Keratinocyte (primary cell): ENCODE results near the gene AOAH. TPM values are rescaled to one million over a fixed set of nuclear protein-coding genes. Genes with fewer than 3 reads are reported as not detected.

Experiments used
- DNase-seq: peaks from one replicate; pipeline ENCODE4 v3.0.0-alpha.2; 2011; ENCODE audit warnings: low read depth, missing footprints, low spot score
- FAIRE-seq: peaks from 2 replicates; lab custom pipeline; 2011; peaks lifted over from hg19 to GRCh38; lab: Jason Lieb, UNC
- H2AFZ ChIP-seq: 2 replicates; pipeline ENCODE4 v1.6.0; 2012; ENCODE audit warnings: low read length, control low read depth, inconsistent platforms; ENCODE audit not compliant: control insufficient read depth
- H3K27ac ChIP-seq: 2 replicates; pipeline ENCODE4 v1.5.1; 2011; ENCODE audit warnings: low read length; ENCODE audit not compliant: control insufficient read depth, insufficient read depth
- H3K27me3 ChIP-seq: 3 replicates; pipeline ENCODE4 v1.6.0; 2011; ENCODE audit warnings: low read length; ENCODE audit not compliant: control insufficient read depth, insufficient read depth; ENCODE audit errors: extremely low read depth
- H3K36me3 ChIP-seq, 2 experiments: 2 replicates in 1 of 2; 3 replicates in 1 of 2; pipeline ENCODE4 v1.5.1; 2011; ENCODE audit warnings: low read length in 2 of 2, mild to moderate bottlenecking in 1 of 2; ENCODE audit not compliant: control insufficient read depth in 2 of 2, insufficient read depth in 2 of 2; ENCODE audit errors: extremely low read depth in 1 of 2
- H3K4me1 ChIP-seq: 3 replicates; pipeline ENCODE4 v1.5.1; 2011; ENCODE audit warnings: low read length; ENCODE audit not compliant: control insufficient read depth, insufficient read depth; ENCODE audit errors: extremely low read depth
- H3K4me2 ChIP-seq: 3 replicates; pipeline ENCODE4 v1.6.0; 2011; ENCODE audit warnings: low read depth, low read length; ENCODE audit not compliant: control insufficient read depth, insufficient read depth; ENCODE audit errors: extremely low read depth
- H3K4me3 ChIP-seq, 3 experiments: fragments of 200-600 bp in 1 of 3; sonication (generic) in 1 of 3; 2 replicates in 2 of 3; 3 replicates in 1 of 3; pipeline ENCODE4 v1.5.1; 2011 to 2016; ENCODE audit warnings: low read length in 3 of 3, mild to moderate bottlenecking in 3 of 3, control low read depth in 2 of 3, inconsistent platforms in 1 of 3, low read depth in 1 of 3, mixed read lengths in 1 of 3, mixed run types in 1 of 3, moderate library complexity in 1 of 3; ENCODE audit not compliant: control insufficient read depth in 2 of 3, insufficient read depth in 2 of 3; ENCODE audit errors: extremely low read depth in 1 of 3
- H3K79me2 ChIP-seq: 2 replicates; pipeline ENCODE4 v1.6.0; 2012; ENCODE audit warnings: low read length; ENCODE audit not compliant: control insufficient read depth, insufficient read depth
- H3K9ac ChIP-seq: 3 replicates; pipeline ENCODE4 v1.6.0; 2011; ENCODE audit warnings: low read length; ENCODE audit not compliant: control insufficient read depth, insufficient read depth; ENCODE audit errors: extremely low read depth
- H3K9me1 ChIP-seq: 3 replicates; pipeline ENCODE4 v1.6.0; 2011; ENCODE audit warnings: low read length; ENCODE audit not compliant: control insufficient read depth, insufficient read depth; ENCODE audit errors: extremely low read depth
- H3K9me3 ChIP-seq: 2 replicates; pipeline ENCODE4 v1.5.1; 2012; ENCODE audit warnings: low read depth, low read length; ENCODE audit not compliant: control insufficient read depth
- H4K20me1 ChIP-seq: 3 replicates; pipeline ENCODE4 v1.6.0; 2011; ENCODE audit warnings: low read length; ENCODE audit not compliant: control insufficient read depth, insufficient read depth; ENCODE audit errors: extremely low read depth
- EZH2 ChIP-seq: IDR thresholded peaks from one replicate; pipeline ENCODE4 v1.6.1; 2012; ENCODE audit warnings: inconsistent platforms, mild to moderate bottlenecking, low read length, moderate library complexity
- dilution Hi-C: fragments of 300-500 bp; cut with MboI; formaldehyde crosslinking; loops from one replicate; pipeline ENCODE4 v1.7.0; 2020; ENCODE audit warnings: low sequenced_read_pairs; ENCODE audit not compliant: extremely low pct_ligation_motif_present
- polyA plus RNA-seq, 5 experiments: library from polyadenylated mRNA; depleted of rRNA in 3 of 5; stranded (reverse) in 3 of 5; stranded (forward) in 1 of 5; unstranded in 1 of 5; fragments of >200 nt; gene quantifications; 1 replicate in 1 of 5; 2 replicates in 3 of 5; 3 replicates in 1 of 5; pipeline versions ENCODE4 v1.2.1 to v1.2.3, GENCODE V29; 2011 to 2012; ENCODE audit warnings: missing spikeins in 2 of 5, low read depth in 1 of 5, low replicate concordance in 1 of 5
- TF ChIP-seq, protein P1 (sequence below), 3 experiments: IDR thresholded peaks in 1 of 3; conservative IDR thresholded peaks in 1 of 3; optimal IDR thresholded peaks in 1 of 3; 2 replicates in 2 of 3; 3 replicates in 1 of 3; pipeline versions ENCODE3 to v1.5.1; 2011; ENCODE audit warnings: low read length in 3 of 3, mild to moderate bottlenecking in 3 of 3, moderate library complexity in 2 of 3, control low read depth in 1 of 3, inconsistent platforms in 1 of 3; ENCODE audit not compliant: insufficient read depth in 2 of 3; ENCODE audit errors: extremely low read depth in 1 of 3

AOAH gene
- polyA plus RNA-seq, 1 donor (not counting 4 experiments of a cell fraction or from before 2014, with no cell fraction given), result 0.43 TPM

DNA sequence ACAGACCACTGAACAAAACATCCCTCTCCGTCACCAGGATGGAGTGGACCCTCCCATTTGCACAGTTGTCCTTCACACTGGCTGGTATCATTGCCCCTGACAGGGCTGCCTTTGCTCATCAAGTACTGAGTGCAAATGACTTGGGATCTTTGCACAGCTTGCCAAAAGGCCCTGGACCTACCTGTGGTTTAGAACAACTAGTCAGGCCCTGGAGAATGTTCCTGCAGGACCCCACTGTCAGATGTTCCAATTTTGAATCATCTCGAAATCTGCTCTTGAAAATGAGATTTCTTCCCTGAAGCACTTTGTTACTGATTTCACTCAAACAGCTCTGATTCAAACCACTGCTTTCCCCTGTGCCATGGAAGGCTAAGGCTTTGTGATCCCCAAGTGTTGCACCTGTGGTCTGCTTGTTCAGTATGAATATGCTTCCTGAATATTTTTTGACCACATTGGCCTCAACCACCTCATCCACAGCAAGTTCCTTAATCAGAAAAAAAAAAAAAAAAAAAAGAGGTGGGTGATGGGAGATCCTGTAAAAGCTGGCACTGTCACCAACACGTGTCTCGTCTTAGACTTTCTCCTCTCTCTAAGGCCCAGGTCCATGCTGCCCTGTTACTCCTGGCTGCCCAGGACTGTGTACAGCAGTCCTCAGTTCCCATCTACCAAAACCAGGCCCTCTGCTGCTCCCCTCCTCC is 2.7 kb upstream of the AOAH start:
- H3K36me3 ChIP-seq, result no peaks in the 10 kb centered on the region
- no peak overlapping the region for H3K27ac ChIP-seq
- no peaks in the 10 kb centered on the region for H3K9me3 ChIP-seq
- TF ChIP-seq, protein P1, sequence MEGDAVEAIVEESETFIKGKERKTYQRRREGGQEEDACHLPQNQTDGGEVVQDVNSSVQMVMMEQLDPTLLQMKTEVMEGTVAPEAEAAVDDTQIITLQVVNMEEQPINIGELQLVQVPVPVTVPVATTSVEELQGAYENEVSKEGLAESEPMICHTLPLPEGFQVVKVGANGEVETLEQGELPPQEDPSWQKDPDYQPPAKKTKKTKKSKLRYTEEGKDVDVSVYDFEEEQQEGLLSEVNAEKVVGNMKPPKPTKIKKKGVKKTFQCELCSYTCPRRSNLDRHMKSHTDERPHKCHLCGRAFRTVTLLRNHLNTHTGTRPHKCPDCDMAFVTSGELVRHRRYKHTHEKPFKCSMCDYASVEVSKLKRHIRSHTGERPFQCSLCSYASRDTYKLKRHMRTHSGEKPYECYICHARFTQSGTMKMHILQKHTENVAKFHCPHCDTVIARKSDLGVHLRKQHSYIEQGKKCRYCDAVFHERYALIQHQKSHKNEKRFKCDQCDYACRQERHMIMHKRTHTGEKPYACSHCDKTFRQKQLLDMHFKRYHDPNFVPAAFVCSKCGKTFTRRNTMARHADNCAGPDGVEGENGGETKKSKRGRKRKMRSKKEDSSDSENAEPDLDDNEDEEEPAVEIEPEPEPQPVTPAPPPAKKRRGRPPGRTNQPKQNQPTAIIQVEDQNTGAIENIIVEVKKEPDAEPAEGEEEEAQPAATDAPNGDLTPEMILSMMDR (optimal IDR thresholded peaks at IDR 0.05 in 1 of 3, IDR thresholded peaks at IDR 0.05 in 1 of 3, conservative IDR thresholded peaks at IDR 0.05 in 1 of 3; ENCODE audit: extremely low read depth in 1 of 3, insufficient read depth in 2 of 3, low read length in 3 of 3), result no peak
- no peak for TF ChIP-seq EZH2
- H3K9me1 ChIP-seq, result no peaks in the 10 kb centered on the region
- H3K79me2 ChIP-seq, result no peaks in the 10 kb centered on the region
- H3K9ac ChIP-seq, result no peak overlapping the region
- FAIRE-seq (no peak), DNase-seq (no peak)
- no peak overlapping the region for H2AFZ ChIP-seq
- no peaks in the 10 kb centered on the region for H3K4me1 ChIP-seq
- H3K4me3 ChIP-seq, result no peak overlapping the region
- dilution Hi-C loops, result no loop called here
- H3K4me2 ChIP-seq, result no peak overlapping the region
- H3K27me3 ChIP-seq, result no peaks in the 10 kb centered on the region
- no peaks in the 10 kb centered on the region for H4K20me1 ChIP-seq

DNA sequence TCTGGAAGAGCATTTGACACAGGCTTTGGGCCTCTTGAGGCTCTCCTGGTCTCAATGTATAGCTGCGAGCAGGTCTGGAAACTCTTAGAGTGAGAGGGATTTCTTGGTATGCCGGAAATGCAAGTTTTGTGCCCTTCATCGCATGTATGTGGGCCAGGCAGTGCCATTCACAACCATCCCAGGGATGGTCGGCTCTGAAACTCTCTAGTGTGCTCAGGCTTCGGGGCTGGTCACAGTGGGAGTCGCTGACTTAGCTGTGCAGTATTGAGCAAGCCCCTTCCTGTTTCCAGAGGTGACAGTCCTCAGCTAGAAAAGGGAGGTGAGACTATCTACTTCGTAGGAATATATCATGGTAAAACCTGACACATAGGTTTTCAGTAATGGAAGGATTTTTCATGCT is 2.0 kb upstream of the AOAH start:
- dilution Hi-C loops, result no loop called here
- H3K36me3 ChIP-seq, result no peaks in the 10 kb centered on the region

More for the DNA sequence above, 2.0 kb upstream of the AOAH start:
- TF ChIP-seq, protein P1 (optimal IDR thresholded peaks at IDR 0.05 in 1 of 3, IDR thresholded peaks at IDR 0.05 in 1 of 3, conservative IDR thresholded peaks at IDR 0.05 in 1 of 3; ENCODE audit: extremely low read depth in 1 of 3, insufficient read depth in 2 of 3, low read length in 3 of 3), result no peak
- Histone ChIP-seq H3K27me3 (no peaks in the 10 kb centered on the region), H2AFZ (no peak overlapping the region), H3K79me2 (no peaks in the 10 kb centered on the region), H3K27ac (no peak overlapping the region), H3K9me1 (no peaks in the 10 kb centered on the region), H4K20me1 (no peaks in the 10 kb centered on the region), H3K9ac (no peak overlapping the region), H3K4me1 (no peaks in the 10 kb centered on the region), H3K4me2 (no peak overlapping the region), H3K4me3 (no peak overlapping the region), H3K9me3 (no peaks in the 10 kb centered on the region)
- FAIRE-seq, result no peak
- DNase-seq, result no peak
